Pancreas (tissue), 10 donors: Measurements from ENCODE around the gene UGT1A7. TPM values are rescaled to one million over a fixed set of nuclear protein-coding genes. Genes with fewer than 3 reads are reported as not detected.
"Not testable (repeated sequence)": the region's sequence is repeated elsewhere in the genome, so short reads cannot be mapped to it uniquely, and the experiment has no call there.

Experiments used
- ATAC-seq, 4 donors: fragments of 200-7000 bp; cut with Tn5 transposase; one replicate each; pipeline versions ENCODE4 v1.8.0 to v1.9.1; 2020; ENCODE audit warnings: mild to moderate bottlenecking in 4 of 4, moderate library complexity in 4 of 4
- DNase-seq, 6 donors: peaks; one replicate each; pipeline ENCODE4 v3.0.0-alpha.2; 2020
- FAIRE-seq: peaks from 2 replicates; lab custom pipeline; 2012; peaks lifted over from hg19 to GRCh38; lab: Jason Lieb, UNC
- H3K27ac ChIP-seq, 4 donors: fragments of 200-600 bp; sonication (generic); 1 replicate in 3 of 4; 2 replicates in 1 of 4; pipeline versions ENCODE4 v1.5.0 to v1.8.0; 2020
- H3K27me3 ChIP-seq, 4 donors: fragments of 200-600 bp; one replicate each; pipeline ENCODE4 v1.8.0; 2021
- H3K36me3 ChIP-seq, 3 donors: fragments of 200-600 bp; sonication (generic) in 1 of 3; one replicate each; pipeline versions ENCODE4 v1.5.0 to v1.8.0; 2020 to 2021
- H3K4me1 ChIP-seq, 3 donors: fragments of 200-600 bp; one replicate each; pipeline ENCODE4 v1.8.0; 2021
- H3K4me3 ChIP-seq, 4 donors: fragments of 200-600 bp; sonication (generic) in 2 of 4; one replicate each; pipeline versions ENCODE4 v1.5.0 to v1.8.0; 2020 to 2021
- H3K9me3 ChIP-seq, 4 donors: fragments of 200-600 bp; one replicate each; pipeline ENCODE4 v1.8.0; 2021
- CTCF ChIP-seq, 4 donors: fragments of 200-600 bp; sonication (generic) in 3 of 4; IDR thresholded peaks; one replicate each; pipeline versions ENCODE4 v1.5.0 to v1.8.0; 2021; ENCODE audit warnings: antibody characterized with exemption in 4 of 4
- WGBS, 2 donors: extraction: QIAGEN DNeasy Blood & Tissue Kit; methylation state at CpG; one replicate each; pipeline ENCODE4 v1.1.7; 2013; 5-methylcytosine and 5-hydroxymethylcytosine counted together
- intact Hi-C, 3 donors: fragments of 100-400 bp; cut with DNase I; formaldehyde crosslinking; loops; one replicate each; pipeline versions ENCODE4 v1.11.1 to v1.14.2; 2022
- polyA plus RNA-seq, 2 donors: library from polyadenylated mRNA; stranded (reverse); fragments of 200-250 nt; gene quantifications; one replicate each; pipeline ENCODE4 v1.2.3, GENCODE V29; 2013
- total RNA-seq, 6 donors: library from RNA; stranded (reverse); fragmentation: NEBNext Ultra II Directional in 4 of 6; extraction: Animal tissue kit (Norgen Biotek cat#: 25700) in 4 of 6; gene quantifications; one replicate each; pipeline versions ENCODE4 v1.2.1 to v1.2.4, GENCODE V29; 2021 to 2023
- donor health status: healthy with polysubstance abuse.
- donor health status: DM: no; HTN: no; CAD: no; lungs with moderate emphysema.
- donor health status: DM: no; HTN: no; CAD: no.
- donor health status: control.
- donor health status: control.
- donor health status: Bipolar disorder and iron deficiency.
- donor health status: DM: yes; HTN: yes; CAD: no.
- donor health status: DM: no; HTN: no; CAD: no.
- donor health status: DM: no; HTN: no; CAD: no.
- donor health status: DM: yes; HTN: yes; CAD: no.

The UGT1A7 gene
- total and polyA plus RNA-seq, 8 donors, result not detected

- no peak within 1 kb of the TSS for H3K4me3 ChIP-seq
- H3K27ac ChIP-seq, result no peak within 1 kb of the TSS
- ATAC-seq (no peak), DNase-seq (no peak), FAIRE-seq (no peak)
- TF ChIP-seq CTCF (IDR thresholded peaks at IDR 0.05), result no peak
- no peaks in the 10 kb centered on the region for H3K9me3 ChIP-seq
- intact Hi-C loops, result no loop called here
- no peaks in the 10 kb centered on the region for H3K27me3 ChIP-seq
- H3K36me3 ChIP-seq, result no peaks in the 10 kb centered on the region
- no peaks in the 10 kb centered on the region for H3K4me1 ChIP-seq
- WGBS, 2 donors, result 44 to 54% methylated on average over 8 of the region's 8 CpGs
Observed at GRCh38 chr2:233728723-233729301, 47.1 kb downstream of the UGT1A7 start, which contains the start of gene UGT1A3. UGT1A3 (plus strand) TSS chr2:233729042; CDS start chr2:233729127, 85 bp downstream.

GRCh38 chr2:233736868-233737653 is 55.4 kb downstream of the UGT1A7 start:
- not testable (repeated sequence) for H3K4me3 ChIP-seq, ATAC-seq

GRCh38 chr2:233740870-233741269 is 59.2 kb downstream of the UGT1A7 start:
- 69 to 74% methylated on average over 2 of the region's 2 CpGs for WGBS, 2 donors
- no peak for TF ChIP-seq CTCF (IDR thresholded peaks at IDR 0.05)
- H3K4me3 ChIP-seq, result no peak overlapping the region
- ATAC-seq (no peak), DNase-seq (no peak), FAIRE-seq (no peak)
- H3K4me1 ChIP-seq, result no peaks in the 10 kb centered on the region
- H3K9me3 ChIP-seq, result no peaks in the 10 kb centered on the region
- no peaks in the 10 kb centered on the region for H3K36me3 ChIP-seq
- H3K27ac ChIP-seq, result no peak overlapping the region
- no peaks in the 10 kb centered on the region for H3K27me3 ChIP-seq
- intact Hi-C loops, result no loop called here

More at GRCh38 chr2:233736868-233737653, 55.4 kb downstream of the UGT1A7 start:
- H3K4me1 ChIP-seq, FAIRE-seq, H3K27me3 ChIP-seq, H3K9me3 ChIP-seq, intact Hi-C loops, DNase-seq, H3K36me3 ChIP-seq, H3K27ac ChIP-seq: not testable (repeated sequence)
- 70 to 83% methylated on average over 14 of the region's 14 CpGs for whole genome bisulfite sequencing, 2 donors

GRCh38 chr2:233743464-233744259 is 62.0 kb downstream of the UGT1A7 start:
- DNase-seq (no peak), ATAC-seq (no peak), FAIRE-seq (no peak)
- Histone ChIP-seq H3K27ac (no peak overlapping the region), H3K4me3 (no peak overlapping the region), H3K9me3 (no peaks in the 10 kb centered on the region), H3K27me3 (no peaks in the 10 kb centered on the region), H3K4me1 (no peaks in the 10 kb centered on the region), H3K36me3 (no peaks in the 10 kb centered on the region)
- intact Hi-C loops, result no loop called here
- no peak for TF ChIP-seq CTCF (IDR thresholded peaks at IDR 0.05)
- 89 to 91% methylated on average over 44 to 46 of the region's 46 CpGs for WGBS, 2 donors

GRCh38 chr2:233745073-233745755 is 63.5 kb downstream of the UGT1A7 start:
- FAIRE-seq (no peak), ATAC-seq (no peak), DNase-seq (no peak)
- intact Hi-C loops, result no loop called here
- TF ChIP-seq CTCF (IDR thresholded peaks at IDR 0.05), result no peak
- H3K36me3 ChIP-seq, result no peaks in the 10 kb centered on the region
- H3K27ac ChIP-seq, result no peak overlapping the region
- H3K27me3 ChIP-seq, result no peaks in the 10 kb centered on the region
- H3K4me3 ChIP-seq, result no peak overlapping the region
- H3K9me3 ChIP-seq, result no peaks in the 10 kb centered on the region
- H3K4me1 ChIP-seq, result no peaks in the 10 kb centered on the region
- WGBS, 2 donors, result 57 to 62% methylated on average over 5 of the region's 5 CpGs

- H3K27ac ChIP-seq, ATAC-seq, H3K36me3 ChIP-seq, intact Hi-C loops, H3K27me3 ChIP-seq, FAIRE-seq, H3K9me3 ChIP-seq, H3K4me3 ChIP-seq, DNase-seq, H3K4me1 ChIP-seq: not testable (repeated sequence)
- 52 to 57% methylated on average over 2 of the region's 2 CpGs for WGBS, 2 donors
Observed at GRCh38 chr2:233745838-233746237, 64.1 kb downstream of the UGT1A7 start.
